Jurkat, Clone E6-1 (cell line): ENCODE results near the gene SPTBN4.
"Not testable (repeated sequence)": the region's sequence is repeated elsewhere in the genome, so short reads cannot be mapped to it uniquely, and the experiment has no call there.

Experiments used
- DNase-seq: peaks from one replicate; pipeline ENCODE4 v3.0.0-alpha.2; 2011; ENCODE audit warnings: low read depth, low spot score
- H3K4me3 ChIP-seq: 2 replicates; pipeline ENCODE4 v1.5.1; 2011; ENCODE audit warnings: mild to moderate bottlenecking, low read length, control low read depth, moderate library complexity

Gene SPTBN4

DNA sequence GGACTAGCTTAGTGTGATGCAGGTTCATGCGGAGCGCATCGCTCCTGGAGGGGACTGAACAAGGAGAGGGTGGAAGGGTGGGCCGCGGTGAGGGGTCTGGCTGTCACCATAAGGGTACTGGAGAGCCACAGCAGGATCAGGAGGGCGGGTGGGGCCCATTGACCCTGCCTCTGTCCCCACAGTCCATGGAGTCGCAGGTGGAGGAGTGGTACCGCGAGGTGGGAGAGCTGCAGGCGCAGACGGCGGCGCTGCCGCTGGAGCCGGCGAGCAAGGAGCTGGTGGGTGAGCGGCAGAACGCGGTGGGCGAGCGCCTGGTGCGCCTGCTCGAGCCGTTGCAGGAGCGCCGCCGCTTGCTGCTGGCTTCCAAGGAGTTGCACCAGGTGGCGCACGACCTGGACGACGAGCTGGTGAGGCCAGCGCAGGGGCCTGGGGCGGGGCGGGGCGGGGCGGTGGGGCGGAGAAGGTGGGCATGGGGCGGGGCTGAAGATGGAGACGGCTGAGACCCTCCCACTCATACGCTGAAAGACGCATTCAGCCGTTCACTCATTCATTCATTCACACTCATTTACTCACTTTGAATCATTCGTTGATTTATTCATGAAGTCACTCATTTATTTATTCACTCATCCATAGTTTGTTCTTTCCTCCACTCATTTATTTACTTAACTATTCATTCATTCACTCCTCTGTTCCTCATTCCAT lies 82.4 kb downstream of the SPTBN4 start:
- DNase-seq, result peak; percentile 77
- H3K4me3 ChIP-seq, result peak overlapping the region; percentile 43

GRCh38 chr19:40550951-40551350 lies 84.2 kb downstream of the SPTBN4 start:
- no peak for DNase-seq
- no peak overlapping the region for H3K4me3 ChIP-seq

GRCh38 chr19:40552848-40553247 lies 86.0 kb downstream of the SPTBN4 start:
- no peak overlapping the region for H3K4me3 ChIP-seq
- no peak for DNase-seq

DNA sequence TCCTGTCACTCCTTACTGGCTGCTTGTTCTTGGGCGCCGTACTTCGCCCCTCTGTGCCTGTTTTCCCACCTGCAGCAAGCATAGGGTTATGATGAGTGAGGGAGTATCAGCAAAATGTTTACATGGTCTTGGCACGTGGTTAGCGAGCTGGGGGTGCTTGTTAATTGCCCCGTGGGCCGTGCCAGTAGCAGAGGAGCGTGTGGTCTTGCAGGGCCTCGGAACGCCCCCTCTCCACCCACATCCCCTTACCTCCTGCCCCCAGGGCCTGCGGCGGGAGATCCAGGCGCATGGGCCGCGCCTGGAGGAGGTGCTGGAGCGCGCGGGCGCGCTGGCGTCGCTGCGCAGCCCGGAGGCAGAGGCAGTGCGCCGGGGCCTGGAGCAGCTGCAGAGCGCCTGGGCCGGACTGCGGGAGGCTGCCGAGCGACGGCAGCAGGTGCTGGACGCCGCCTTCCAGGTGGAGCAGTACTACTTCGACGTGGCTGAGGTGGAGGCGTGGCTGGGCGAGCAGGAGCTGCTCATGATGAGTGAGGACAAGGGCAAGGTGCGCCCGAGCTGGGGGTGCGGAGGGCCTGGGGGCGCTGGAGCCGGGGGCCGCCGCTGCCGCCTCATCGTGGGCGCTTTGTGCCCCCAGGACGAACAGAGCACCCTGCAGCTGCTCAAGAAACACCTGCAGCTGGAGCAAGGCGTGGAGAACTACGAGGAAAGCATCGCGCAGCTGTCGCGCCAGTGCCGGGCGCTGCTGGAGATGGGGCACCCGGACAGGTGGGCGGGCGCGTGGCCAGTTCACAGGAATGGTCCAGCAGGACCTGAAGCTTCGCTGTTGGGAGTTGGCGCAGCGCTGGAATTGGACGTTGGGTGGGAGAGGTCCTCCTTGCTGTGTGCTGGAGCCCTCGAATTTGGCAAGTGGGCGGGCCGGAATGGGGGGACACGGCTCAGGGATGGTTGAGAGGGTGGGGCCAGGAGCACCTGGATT lies 87.4 kb downstream of the SPTBN4 start:
- no peak overlapping the region for H3K4me3 ChIP-seq
- no peak for DNase-seq

GRCh38 chr19:40555978-40556689 lies 89.3 kb downstream of the SPTBN4 start:
- no peak overlapping the region for H3K4me3 ChIP-seq
- DNase-seq, result no peak

DNA sequence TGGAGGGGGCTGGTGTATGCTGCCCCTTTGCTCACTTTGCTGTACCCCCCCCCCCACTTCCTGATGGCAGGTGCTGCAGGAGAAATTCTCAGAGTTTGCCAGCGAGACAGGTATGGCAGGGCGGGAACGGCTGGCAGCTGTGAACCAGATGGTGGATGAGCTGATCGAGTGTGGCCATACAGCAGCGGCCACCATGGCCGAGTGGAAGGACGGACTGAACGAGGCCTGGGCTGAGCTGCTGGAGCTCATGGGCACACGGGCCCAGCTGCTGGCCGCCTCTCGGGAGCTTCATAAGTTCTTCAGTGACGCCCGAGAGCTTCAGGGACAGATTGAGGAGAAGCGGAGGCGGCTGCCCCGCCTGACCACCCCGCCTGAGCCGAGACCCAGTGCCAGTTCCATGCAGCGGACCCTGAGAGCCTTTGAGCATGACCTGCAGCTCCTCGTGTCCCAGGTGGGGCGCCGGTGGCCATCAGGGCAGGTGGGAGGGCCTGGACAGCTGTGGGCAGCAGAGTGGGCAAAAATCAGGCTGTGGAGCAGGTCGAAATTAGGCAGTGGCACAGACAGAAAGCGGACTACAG lies 90.2 kb downstream of the SPTBN4 start:
- no peak for DNase-seq

GRCh38 chr19:40559394-40559793 lies 92.6 kb downstream of the SPTBN4 start:
- DNase-seq, result no peak
- no peak overlapping the region for H3K4me3 ChIP-seq

More for the DNA sequence above, 90.2 kb downstream of the SPTBN4 start:
- no peak overlapping the region for H3K4me3 ChIP-seq

- DNase-seq, result no peak
- H3K4me3 ChIP-seq, result no peak overlapping the region
Measured at GRCh38 chr19:40560092-40560507, 93.3 kb downstream of the SPTBN4 start.

DNA sequence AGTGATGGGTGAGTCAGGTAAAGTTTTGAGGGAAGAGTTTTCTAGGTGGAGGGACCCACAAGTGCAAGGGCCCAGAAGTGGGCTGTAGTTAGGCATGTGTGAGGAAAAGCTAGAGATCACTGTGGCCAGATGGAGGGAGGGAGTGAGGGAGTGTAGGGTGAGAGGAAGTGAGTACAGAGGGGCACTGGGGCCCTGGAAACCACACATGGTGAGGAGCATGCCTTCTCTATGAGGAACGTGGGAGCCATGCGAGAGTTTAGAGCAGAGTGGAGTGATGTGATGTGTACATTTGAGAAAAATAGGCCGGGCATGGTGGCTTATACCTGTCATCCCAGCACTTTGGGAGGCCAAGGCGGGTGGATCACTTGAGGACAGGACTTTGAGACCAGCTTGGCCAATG lies 95.1 kb downstream of the SPTBN4 start:
- DNase-seq, result no peak
- H3K4me3 ChIP-seq, result no peak overlapping the region

DNA sequence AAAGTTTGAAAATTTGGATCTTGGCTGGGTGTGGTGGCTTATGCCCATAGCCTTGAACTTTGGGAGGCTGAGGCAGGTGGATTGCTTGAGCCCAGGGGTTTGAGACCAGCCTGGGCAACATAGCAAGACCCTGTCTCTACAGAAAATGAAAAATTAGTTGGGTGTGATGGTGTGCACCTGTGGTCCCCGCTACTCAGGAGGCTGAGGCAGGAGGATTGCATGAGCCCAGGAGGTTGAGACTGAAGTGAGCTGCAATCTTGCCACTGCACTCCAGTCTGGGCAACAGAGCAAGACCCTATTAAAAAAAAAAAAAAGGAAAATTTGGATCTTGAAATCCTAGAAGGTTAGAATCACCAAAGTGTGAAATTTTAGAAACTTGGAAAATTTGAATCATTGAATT lies 97.7 kb downstream of the SPTBN4 start:
- not testable (repeated sequence) for H3K4me3 ChIP-seq, DNase-seq

DNA sequence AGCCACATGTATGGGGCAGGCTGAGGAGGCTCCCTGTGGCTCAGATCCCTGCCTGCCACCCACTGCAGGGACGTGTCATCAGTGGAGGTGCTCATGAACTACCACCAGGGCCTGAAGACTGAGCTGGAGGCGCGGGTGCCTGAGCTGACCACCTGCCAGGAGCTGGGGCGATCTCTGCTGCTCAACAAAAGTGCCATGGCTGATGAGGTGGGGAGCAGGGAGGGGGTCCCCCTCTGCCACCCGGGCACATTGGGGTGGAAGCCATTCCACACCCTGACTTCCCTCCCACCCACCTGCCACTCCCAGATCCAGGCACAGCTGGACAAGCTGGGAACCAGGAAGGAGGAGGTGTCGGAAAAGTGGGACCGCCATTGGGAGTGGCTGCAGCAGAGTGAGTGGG lies 98.6 kb downstream of the SPTBN4 start:
- H3K4me3 ChIP-seq, result no peak overlapping the region
- no peak for DNase-seq

DNA sequence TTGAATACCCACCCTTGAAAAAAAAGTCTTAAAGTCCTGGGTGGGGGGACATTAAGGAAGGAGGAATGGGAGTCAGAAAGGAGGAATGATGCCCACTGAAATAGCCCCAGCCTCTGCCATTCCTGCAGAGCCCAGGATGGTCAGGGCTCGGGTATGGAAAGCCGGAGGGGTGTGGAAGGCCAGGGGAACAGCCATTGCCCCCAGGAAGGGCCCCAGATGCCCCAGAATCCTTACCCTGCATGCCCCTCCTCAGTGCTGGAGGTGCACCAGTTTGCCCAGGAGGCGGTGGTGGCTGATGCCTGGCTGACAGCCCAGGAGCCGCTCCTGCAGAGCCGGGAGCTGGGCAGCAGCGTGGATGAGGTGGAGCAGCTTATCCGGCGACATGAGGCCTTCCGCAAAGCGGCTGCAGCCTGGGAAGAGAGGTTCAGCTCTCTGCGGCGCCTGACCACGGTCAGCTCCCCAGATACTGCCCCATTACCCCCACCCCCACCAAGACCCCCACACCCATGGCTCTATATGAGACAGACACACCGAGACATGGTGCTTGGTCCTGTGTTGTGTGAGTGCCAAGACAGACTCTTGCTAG lies 99.2 kb downstream of the SPTBN4 start:
- no peak overlapping the region for H3K4me3 ChIP-seq
- DNase-seq, result no peak

- H3K4me3 ChIP-seq, result no peak overlapping the region
- no peak for DNase-seq
Measured at GRCh38 chr19:40567040-40567749, 100.4 kb downstream of the SPTBN4 start.

DNA sequence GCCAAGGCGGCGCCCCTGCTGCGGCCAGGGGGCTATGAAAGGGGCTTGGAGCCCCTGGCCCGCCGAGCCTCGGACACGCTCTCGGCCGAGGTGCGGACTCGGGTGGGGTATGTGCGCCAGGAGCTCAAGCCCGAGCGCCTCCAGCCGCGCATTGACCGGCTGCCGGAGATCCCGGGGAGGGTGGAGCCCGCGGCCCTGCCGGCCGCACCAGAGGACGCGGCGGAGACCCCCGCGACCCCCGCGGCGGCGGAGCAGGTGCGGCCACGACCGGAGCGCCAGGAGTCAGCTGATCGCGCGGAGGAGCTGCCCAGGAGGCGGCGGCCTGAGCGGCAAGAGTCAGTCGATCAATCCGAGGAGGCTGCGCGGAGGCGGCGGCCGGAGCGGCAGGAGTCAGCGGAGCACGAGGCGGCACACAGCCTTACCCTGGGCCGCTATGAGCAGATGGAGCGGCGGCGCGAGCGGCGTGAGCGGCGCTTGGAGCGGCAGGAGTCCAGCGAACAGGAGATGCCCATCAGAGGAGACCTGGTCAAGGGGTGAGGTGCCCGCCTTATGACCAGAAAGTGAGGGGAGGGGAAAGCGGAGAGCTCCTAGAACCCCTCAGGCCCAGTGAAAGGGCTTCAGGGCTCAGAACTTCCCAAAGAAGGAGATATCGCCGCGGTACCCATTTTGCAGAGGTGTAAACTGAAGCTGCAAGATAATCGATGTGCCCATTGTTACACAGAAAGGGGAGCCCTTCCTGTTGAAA lies 101.1 kb downstream of the SPTBN4 start:
- H3K4me3 ChIP-seq, result no peak overlapping the region
- DNase-seq, result no peak

DNA sequence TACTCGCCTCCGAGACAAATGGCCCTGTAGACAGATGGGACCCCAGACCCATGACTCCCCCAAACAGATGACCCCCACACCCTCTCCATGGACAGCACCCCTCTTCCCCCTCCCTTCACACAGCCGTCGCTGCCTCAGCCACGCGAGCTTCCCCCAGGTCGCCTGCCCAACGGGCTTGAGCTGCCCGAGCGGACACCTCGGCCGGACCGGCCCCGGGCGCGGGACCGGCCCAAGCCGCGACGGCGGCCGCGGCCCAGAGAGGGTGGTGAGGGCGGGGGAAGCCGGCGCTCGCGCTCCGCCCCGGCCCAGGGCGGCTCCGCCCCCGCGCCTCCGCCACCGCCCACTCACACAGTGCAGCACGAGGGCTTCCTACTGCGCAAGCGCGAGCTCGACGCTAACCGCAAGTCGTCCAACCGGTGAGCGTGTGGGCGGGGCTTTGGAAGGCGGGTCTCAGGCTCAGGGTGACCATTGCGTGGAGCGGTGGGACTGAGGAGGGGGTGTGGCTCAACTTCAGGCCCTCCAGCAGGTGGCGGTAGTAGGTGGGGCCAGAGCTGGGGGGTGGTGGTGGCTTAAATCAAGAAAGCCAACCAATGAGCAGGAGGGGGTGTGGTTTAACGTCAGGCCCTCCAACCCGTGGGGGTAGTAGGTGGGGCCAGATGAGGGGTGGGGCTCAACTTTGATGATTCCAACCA lies 103.7 kb downstream of the SPTBN4 start:
- peak; percentile 99 for DNase-seq
- H3K4me3 ChIP-seq, result peak overlapping the region; percentile 59

DNA sequence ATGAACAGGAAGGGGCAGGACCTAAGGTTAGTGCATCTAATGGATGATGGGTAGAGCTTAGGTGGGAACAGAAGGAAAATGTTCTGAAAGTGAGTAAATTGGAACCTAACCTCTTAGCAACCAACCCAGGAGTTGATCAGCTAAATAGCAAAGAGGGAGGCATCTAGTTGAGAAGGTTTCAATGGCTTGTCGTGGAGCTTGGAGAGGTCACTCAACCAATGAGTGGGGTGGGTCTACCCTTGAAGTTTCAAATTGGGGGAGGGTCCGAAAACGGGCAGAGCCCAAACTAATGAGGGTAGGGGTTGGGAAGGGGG lies 104.2 kb downstream of the SPTBN4 start:
- H3K4me3 ChIP-seq, result peak overlapping the region; percentile 24; the same call in 1 of the 2 replicates
- no peak for DNase-seq

GRCh38 chr19:40571831-40572495 lies 105.2 kb downstream of the SPTBN4 start:
- no peak overlapping the region for H3K4me3 ChIP-seq
- no peak for DNase-seq
